Ishikawa (cell line): ENCODE data around the gene ADGRG7.

Source experiments
- CEBPB ChIP-seq: IDR thresholded peaks from 2 replicates; pipeline ENCODE4 v1.6.1; 2012
- EGR1 ChIP-seq: IDR thresholded peaks from 2 replicates; pipeline ENCODE4 v1.6.1; 2012
- EP300 ChIP-seq: IDR thresholded peaks from 2 replicates; pipeline ENCODE4 v1.6.1; 2012; ENCODE audit warnings: borderline replicate concordance
- FOXM1 ChIP-seq: IDR thresholded peaks from 2 replicates; pipeline ENCODE4 v1.6.1; 2012; ENCODE audit warnings: low read depth, borderline replicate concordance
- MAX ChIP-seq: IDR thresholded peaks from 2 replicates; pipeline ENCODE4 v1.6.1; 2012
- NFIC ChIP-seq: IDR thresholded peaks from 2 replicates; pipeline ENCODE4 v1.6.1; 2012
- RAD21 ChIP-seq: IDR thresholded peaks from 2 replicates; pipeline ENCODE4 v1.6.1; 2012; ENCODE audit warnings: low read depth
- REST ChIP-seq: IDR thresholded peaks from 2 replicates; pipeline ENCODE4 v1.6.1; 2012; ENCODE audit warnings: low read depth, mild to moderate bottlenecking
- TAF1 ChIP-seq: IDR thresholded peaks from 2 replicates; pipeline ENCODE4 v1.6.1; 2012; ENCODE audit warnings: low read depth, mild to moderate bottlenecking
- TCF12 ChIP-seq: IDR thresholded peaks from 2 replicates; pipeline ENCODE4 v1.6.1; 2012; ENCODE audit warnings: low read depth
- USF1 ChIP-seq: IDR thresholded peaks from 2 replicates; pipeline ENCODE4 v1.6.1; 2012
- YY1 ChIP-seq: IDR thresholded peaks from 2 replicates; pipeline ENCODE4 v1.6.1; 2012; ENCODE audit warnings: low read depth
- ZBTB7A ChIP-seq: IDR thresholded peaks from 2 replicates; pipeline ENCODE4 v1.6.1; 2012; ENCODE audit warnings: low read depth

GRCh38 chr3:100715176-100715575 lies 105.8 kb downstream of the ADGRG7 start:
- TF ChIP-seq NFIC: no peak
- TF ChIP-seq RAD21: no peak
- TF ChIP-seq TAF1: no peak
- no peak for TF ChIP-seq ZBTB7A
- TF ChIP-seq FOXM1: no peak
- TF ChIP-seq CEBPB: no peak
- TF ChIP-seq REST: no peak
- no peak for TF ChIP-seq USF1
- TF ChIP-seq EP300: no peak
- no peak for TF ChIP-seq MAX
- no peak for TF ChIP-seq YY1
- TF ChIP-seq TCF12: no peak
- TF ChIP-seq EGR1: no peak
